Upper lobe of left lung (tissue), 4 donors: ENCODE data around the gene KDM4B.

Source experiments
- CTCF ChIP-seq, 6 experiments: fragments of 450-650 bp in 4 of 6; fragments of 200-600 bp in 2 of 6; sonication (generic) in 2 of 6; IDR thresholded peaks; one replicate each; pipeline ENCODE4 v1.5.1; 2016 to 2019; ENCODE audit warnings: antibody characterized with exemption in 6 of 6
- EP300 ChIP-seq, 4 donors: sonication (generic); formaldehyde crosslinking; IDR thresholded peaks; one replicate each; pipeline ENCODE4 v1.5.1; 2017; ENCODE audit warnings: antibody characterized with exemption in 4 of 4, control low read depth in 2 of 4
- POLR2A ChIP-seq, 4 donors: fragments of 450-650 bp; IDR thresholded peaks; one replicate each; pipeline ENCODE4 v1.5.1; 2016 to 2017; ENCODE audit warnings: antibody characterized with exemption in 4 of 4, mild to moderate bottlenecking in 2 of 4
- POLR2AphosphoS5 ChIP-seq, 2 donors: sonication (generic); formaldehyde crosslinking; IDR thresholded peaks; one replicate each; pipeline ENCODE4 v1.5.1; 2017; ENCODE audit warnings: antibody characterized with exemption in 2 of 2

DNA sequence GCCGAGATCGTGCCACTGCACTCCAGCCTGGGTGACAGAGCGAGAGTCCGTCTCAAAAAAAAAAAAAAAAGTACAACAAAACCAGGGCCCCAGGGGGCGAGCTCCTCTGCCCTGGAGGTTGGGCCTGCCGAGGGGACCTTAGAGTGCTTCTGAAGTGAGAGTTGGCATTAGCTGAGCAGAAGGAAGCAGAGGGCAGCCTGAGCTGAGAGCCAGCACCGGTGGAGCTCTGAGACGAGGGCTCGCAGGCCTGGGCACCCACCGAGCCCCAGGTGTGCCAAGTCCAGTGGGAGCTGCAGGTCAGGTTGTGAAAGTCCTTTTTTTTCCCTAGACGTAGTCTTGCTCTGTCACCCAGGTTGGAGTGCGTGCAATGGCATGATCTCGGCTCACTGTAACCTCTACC, 46.0 kb downstream of the KDM4B start:
- TF ChIP-seq CTCF (IDR thresholded peaks at IDR 0.05), result no peak
- TF ChIP-seq EP300 (IDR thresholded peaks at IDR 0.05), result no peak
- TF ChIP-seq POLR2A (IDR thresholded peaks at IDR 0.05), result no peak
- no peak for TF ChIP-seq POLR2AphosphoS5 (IDR thresholded peaks at IDR 0.05)
